DOHH2 (cell line): ENCODE data around the gene C3.

ENCODE experiments used
- CTCF ChIP-seq: fragments of 200-600 bp; sonication (generic); IDR thresholded peaks from one replicate; pipeline ENCODE4 v1.5.1; 2014; ENCODE audit warnings: antibody characterized with exemption, mild to moderate bottlenecking, low read depth, low read length; ENCODE audit not compliant: poor library complexity, severe bottlenecking
- EZH2phosphoT487 ChIP-seq: fragments of 200-600 bp; sonication (generic); IDR thresholded peaks from 2 replicates; pipeline ENCODE4 v1.6.1; 2017; ENCODE audit warnings: borderline replicate concordance, mild to moderate bottlenecking, antibody characterized with exemption, low read length, moderate library complexity, mixed read lengths

DNA sequence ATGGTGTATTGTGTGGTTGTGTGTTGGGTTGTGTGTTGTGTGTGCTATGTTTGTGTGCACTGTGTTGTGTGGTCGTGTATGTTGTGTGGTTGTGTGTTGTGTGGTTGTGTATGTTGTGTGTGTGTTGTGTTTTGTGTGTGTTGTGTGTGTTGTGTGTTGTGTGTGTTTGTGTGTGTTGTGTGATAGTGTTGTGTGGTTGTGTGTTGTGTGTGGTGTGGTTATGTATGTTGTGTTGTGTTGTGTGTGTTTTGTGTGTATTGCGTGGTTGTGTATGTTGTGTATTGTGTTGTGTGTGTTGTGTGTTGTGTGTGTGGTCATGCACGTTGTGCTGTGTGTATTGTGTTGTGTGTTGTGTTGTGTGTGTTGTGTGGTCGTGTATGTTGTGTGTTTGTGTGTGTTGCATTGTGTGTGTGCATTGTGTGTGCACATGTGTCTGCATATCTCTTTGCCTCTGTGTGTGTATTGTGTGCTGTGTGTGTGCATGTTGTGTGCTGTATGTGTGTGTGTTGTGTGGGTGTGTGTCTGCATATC, 2.9 kb downstream of the C3 start:
- TF ChIP-seq CTCF (no peak), EZH2phosphoT487 (no peak)
